Measurements from ENCODE around the gene OPCML.

Gene OPCML

DNA sequence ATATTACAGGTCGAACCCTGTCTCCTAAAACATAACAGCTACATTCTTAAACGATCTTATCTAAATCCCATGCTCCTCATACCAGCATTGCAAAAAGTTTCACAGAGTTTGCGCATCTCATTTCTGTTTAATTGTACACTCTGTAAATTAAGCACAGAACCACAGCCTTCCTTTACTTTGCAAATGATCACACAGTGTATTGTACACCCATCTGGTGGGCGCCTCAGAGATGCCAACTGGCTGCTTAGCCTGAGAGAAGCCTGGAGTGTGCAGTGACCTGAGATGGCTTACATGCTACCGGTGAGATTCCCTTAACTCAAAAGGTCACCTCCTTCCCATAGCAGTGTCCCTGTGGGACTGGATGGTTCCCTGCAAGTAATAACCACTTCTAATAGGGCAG, 1077.3 kb downstream of the OPCML start:
- DNase-seq: no peak

DNA sequence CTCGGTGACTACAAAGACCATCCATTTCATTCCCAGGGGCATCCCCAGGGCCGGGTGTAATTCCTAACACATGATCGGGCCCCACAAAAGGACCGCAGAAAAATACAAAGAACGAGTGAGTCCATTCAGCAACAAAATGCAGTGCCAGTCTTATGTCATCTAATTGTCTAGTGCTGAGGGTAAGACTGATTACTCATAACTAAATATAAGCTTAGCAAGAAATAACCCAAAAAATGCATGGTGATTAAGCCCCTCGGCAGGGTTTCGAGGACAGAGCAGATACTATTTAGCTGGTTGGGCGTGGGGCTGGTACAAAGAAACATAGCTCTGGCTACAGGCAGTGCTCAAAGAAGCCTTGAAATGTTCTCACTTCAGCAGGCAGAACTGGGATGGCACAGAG, 1078.9 kb downstream of the OPCML start:
- peak; percentile 93 for DNase-seq

DNA sequence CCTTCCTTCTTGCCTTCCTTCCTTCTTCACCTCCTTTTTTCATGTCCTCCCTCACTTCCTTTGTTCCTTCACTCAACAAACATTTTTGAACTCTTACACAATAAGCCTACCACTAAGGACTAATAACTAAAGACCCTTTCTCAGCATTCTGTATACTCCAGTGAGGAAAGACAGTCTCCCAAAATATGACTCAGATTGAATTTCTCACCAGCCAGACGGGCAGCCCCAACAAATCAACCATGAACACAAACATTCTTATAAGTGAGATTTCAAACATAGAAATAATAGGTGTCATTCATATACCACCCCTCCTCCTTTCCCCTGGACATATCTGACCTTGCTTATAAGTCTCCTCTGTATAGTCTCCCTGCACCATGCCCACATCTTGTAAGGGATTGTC, 1079.7 kb downstream of the OPCML start:
- DNase-seq: peak; percentile 36

DNA sequence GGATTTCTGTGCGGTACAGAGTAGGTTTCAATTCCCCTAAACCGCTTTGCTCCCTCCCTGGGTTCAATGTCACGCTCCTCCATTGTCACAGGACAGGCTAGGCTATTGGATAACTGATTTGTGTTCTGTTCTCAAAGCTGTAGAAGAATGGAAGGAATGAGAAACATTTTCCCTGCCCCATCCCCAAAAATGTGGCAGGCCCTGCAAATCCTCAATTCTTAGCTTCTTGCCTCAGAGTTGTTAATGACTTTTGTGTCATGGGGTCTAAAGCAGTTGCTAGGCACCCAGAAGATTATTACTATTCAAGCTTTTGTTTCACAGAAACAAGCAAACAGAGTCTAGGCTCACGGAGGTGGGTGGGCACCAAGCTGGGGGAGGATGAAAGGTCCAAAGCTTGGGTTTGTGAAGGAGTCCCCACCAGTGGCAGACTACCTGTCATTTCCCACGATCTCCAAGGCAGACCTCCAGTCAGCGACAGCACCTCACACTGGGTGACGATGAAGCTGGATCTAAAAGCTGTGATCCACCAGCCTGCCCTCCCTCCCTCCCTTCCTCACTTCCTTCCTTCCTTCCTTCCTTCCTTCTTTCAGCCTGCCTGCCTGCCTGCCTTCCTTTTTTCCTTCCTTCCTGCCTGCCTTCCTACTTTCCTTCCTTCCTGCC, 1080.2 kb downstream of the OPCML start:
- peak; percentile 25 for DNase-seq

DNA sequence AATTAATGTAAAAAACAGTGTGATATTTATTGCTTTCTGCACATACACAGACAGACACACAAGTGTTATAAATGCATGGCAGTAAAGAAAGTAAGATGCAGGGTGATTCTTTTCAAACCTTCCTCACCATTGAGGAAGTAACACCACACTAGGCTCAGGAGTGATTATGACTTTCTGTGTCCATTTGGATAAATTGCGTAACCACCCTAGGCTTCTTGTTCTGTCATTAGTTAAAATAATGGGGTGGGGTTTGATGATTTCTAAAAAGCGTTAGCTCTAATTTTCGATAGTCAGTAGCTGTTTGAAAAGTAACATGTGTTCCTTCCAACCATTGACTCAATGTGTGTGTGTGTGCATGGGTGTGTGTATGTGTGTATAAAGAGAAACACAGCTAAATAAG, 1081.7 kb downstream of the OPCML start:
- DNase-seq: no peak

DNA sequence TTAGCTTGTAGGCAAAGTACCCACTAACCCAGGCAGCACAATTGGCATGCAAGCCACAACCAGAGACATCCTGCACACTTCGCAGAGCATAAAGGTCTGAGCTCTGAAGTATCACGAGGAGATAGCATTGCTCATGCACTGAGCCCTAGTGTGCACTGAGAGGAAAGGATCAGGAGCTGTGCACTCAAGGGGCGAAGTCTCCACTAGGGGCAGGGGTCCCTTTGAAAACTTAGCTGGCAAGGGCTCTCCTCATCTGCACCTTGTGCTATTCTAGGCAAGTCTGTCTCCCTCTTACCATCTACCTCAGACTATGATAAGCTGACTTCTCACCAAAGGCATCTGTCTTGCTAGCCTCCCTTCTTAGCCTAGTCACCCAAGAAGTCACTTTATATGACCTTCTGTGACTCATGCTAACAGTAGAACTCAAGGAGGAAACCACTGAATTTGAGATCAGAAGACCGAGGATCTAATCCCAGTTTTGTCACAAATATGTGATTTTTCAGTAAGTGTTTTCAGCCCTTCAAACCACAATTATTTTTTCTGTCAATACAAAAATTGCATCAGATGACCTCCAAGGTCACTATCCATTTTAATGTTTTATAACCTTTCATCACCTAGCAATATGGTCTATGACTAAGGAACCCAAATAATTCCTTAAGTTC, 1083.8 kb downstream of the OPCML start:
- peak; percentile 92 for DNase-seq

DNA sequence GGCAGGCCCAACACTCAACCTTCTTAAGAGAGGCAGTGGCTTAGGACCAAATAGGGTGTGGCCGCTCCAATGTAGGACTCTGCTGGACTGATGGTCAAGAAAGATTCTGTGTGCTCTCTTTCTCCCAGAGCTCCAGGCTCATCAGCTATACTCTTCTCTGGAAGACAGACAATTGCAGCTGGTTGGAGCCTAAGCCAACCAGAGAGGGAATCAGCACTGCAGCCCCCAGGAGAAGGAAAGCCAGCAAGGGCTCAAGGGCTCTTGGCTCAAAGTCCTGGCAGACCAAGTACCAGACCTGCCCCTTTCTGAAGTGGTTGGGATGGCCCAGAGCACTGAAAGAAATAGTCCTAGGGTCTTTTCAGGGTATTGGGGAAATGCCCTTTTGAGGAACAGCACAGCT, 1084.5 kb downstream of the OPCML start:
- no peak for DNase-seq

DNA sequence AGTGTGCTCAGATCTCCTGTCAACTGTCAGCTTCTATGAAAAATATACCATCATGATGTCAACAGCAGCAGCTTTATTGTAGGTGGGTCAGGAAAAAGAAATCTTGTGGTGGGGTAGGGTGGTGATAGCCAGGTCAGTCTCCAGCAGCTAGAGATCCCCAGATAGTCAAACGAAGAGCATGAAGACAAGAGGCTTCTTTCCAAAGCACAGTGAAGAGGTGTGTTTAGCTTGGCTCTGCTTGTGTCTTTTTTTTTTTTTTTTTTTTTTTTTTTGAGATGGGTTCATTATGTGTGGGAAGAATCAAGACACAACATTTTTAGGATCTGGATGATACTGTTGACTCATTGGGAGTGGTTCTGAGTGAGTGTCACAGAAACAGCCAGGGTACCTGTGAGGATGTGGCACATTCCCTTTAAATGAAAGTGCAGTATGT, 1086.4 kb downstream of the OPCML start:
- DNase-seq: peak; percentile 72

DNA sequence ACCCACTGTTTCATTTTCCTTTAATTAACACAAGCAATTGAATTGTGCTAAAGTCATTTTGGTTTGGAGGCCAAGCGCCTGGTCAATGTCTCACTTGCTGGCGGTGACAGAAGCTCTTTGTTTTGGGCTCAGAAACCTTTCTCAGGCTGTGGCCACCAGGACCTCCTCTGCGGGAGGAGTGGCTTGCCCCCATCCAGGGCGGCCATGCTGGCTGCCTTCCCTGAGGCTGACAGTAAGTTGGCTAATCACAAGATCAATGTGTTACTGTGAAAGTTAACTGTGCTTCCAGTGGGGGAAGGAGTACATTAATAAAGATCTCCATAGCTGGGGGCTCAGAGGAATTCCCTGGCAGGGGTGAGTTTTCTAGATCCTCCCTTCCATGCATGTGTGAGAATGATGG, 1087.4 kb downstream of the OPCML start:
- DNase-seq: no peak

DNA sequence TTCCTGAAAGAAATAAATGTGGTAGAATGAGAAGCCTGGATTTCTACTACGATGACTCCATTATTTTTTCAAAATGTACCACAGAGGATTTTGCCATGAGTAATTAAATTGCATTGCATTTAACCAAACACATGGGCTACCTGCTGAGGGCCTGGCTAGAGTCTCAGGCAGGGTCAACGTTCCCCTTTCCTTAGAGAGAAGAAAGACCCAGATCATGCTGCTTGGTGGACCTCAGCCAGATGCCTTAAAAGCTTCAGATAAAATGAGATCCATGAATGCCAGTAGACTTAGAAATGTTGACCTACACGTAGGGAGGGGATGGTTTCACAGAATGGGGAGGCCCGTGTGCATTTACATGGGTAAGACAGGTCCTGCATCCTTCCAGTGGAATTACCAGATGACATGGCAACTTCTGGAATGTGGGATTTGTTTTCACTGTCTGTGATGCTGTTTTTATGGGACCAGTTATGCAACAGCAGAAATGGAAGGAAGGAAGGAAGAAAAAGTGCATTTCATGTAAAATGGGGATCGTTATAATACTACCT, 1092.5 kb downstream of the OPCML start:
- peak; percentile 86 for DNase-seq

DNA sequence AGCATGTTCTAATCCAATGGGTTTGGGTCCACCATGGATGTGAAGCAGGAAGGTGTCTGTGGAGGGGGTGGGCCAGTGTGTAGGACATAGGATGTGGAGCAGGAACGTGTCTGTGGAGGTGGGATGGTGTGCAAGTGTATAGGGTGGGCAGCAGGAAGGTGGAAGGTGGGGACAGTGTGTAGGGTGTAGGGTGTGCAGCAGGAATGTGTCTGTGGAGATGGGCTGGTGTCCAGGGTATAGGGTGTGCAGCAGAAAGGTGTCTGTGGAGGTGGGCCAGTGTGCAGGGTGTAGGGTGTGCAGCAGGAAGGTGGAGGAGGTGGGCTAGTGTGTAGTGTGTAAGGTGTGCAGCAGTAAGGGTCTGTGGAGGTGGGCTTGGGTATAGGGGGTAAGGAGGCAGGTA, 1093.9 kb downstream of the OPCML start:
- no peak for DNase-seq

DNA sequence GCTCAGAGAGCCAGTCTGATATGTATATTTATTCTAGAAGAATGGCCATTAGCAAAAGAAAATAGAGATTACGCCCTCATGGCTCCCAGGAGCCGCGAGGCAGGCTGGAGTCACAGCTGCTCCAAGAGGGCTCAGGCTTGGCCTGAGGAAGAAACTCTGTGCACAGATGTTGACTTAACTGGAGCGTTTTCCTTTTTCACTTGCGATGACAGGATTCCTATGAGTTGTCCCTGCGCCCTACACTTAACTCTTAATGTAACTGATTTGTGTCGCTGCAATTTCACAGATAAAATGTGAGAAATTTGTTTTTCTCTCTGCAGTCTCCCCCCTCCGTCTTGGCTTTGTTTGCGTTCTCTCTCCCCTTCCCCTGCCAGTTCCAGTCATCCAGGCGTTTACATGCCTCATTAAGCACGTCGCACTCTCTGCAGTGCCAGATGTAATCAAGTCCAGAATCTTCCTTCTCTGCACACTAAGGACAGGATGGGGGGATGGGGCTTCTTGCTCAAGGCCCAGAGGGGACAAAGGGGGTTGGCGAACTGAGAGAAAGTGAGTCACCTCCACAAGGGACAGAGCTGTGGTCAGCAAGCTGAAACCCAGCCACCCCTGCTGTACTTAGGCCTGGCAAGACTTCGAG, 1101.8 kb downstream of the OPCML start:
- DNase-seq: peak; percentile 69

DNA sequence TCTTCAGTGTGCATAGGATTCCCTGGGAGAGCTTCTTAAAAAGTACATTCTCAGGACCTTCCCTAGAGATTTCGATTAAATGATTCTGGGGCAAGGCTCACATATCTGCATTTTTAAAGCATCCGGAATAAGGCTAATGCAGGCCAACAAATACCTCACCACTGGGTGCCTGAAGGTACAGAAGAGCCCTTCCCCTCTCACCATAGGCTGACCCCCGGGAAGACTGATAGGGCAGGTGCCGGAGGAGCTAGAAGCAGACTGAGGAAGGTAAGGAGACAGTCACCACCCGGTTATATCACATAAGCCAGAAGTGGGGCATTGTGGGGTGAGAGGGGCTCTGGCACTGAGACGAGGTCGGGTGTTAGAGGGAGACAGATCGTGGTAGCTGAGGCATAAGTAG, 1102.6 kb downstream of the OPCML start:
- DNase-seq: no peak

DNA sequence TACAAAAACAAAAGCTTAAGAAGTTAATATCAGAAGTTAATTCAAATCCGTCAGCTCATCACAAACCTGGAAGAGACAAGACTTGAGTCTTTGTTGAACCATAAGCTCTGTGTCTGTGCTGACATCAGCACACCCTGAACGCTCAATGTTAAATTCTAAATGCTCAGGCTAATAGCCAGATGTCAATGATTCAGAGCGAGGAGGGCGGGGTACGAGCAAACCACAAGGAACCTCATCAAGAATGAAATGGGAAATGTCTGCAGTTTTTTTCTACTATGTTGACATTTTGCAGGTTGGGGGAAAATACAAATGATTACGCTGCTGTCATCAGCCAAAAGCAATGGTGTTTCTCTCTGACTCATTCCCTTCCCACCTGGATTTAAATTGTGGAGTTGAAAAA, 1104.7 kb downstream of the OPCML start:
- DNase-seq: peak; percentile 80

DNA sequence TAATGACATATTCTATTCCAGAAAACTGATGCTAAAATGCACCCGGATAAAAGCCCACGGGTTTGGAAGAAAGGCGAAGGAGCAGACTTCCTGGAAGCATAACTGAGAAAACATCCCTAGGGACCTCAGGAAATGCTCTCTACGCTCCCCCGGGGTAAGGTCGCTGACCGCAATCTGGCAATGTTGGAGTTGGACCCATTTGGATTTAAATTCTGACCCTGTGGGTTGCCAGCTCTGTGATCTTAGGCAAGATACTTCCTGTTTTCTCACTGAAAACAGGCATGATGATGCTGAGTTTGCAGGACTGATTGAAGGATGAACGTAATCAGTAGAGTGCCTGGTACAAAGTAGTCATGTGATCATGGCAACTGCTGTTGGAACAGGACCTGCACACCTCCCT, 1107.9 kb downstream of the OPCML start:
- DNase-seq: no peak

DNA sequence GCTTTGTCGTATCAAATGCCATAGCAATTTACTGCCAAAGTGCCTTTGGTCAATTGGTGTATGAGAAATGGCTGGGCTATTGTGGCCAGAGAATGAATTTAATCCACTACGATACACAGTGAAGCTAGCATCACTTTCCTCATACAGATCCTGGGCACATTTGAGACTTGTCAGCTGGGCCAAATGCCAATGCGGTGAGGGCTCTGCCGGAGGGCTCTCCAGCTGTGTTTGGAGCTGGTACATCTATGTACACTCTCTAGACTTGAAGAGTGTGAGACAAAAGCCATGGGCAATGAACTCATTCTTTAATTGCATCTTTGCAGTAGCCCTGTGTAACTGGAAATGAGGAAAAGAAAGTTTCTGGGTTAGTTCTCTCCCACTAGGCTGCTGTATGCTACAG, 1109.0 kb downstream of the OPCML start:
- no peak for DNase-seq

DNA sequence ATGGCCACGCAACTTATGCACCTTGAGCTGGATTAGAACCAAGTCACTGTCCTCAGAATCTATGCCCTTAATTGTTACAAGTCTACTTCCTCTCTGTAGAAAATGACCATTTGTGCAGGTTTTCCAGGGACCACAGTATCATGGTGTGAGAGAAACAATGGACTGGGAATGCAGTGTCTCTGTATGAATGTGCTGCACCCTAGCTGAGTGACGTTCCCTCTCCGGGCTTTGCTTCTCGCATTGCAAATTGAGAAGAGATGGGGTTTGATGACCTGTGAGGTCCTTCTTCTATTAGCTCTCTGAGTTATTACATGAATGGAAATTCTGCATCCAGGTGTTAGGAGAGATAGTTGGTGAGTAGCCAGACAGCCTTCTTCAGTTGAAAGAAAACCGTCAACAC, 1109.6 kb downstream of the OPCML start:
- no peak for DNase-seq

DNA sequence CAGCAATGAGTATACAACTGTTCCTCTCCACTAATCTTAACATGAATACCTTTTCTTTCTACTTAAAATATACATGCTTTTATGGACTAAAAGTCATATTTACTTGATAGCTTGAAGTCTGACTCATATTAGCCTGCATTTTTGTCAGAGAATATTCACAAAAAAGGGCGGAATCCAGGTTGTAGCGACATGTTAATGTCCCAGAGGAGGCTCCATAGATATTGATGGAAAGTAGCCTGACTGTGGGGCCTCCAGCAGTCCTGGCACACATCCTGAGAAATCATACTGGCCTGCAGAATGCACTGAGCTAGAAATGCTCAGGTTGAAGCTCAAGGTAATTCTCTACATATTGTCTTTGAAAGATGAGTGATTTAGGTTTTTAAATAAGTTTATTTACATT, 1110.7 kb downstream of the OPCML start:
- no peak for DNase-seq

DNA sequence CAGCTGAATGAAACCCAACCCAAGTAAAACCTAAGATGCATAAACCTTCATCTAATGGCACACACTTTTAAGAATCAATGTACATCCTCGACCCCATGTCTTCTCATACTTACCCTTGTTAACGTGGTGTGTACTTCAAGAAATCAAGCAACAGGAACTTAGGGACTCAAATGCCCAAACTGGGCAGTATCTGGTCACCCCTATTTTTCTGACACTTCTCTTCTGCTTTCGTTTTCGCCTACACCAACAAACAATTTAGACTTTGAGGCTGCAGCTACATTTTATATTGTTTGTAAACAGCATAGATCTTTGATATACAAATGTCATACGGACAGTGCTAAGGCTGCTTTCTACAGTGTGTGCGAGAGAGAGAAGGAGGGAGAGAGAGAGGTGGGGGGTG, 1117.8 kb downstream of the OPCML start:
- no peak for DNase-seq

DNA sequence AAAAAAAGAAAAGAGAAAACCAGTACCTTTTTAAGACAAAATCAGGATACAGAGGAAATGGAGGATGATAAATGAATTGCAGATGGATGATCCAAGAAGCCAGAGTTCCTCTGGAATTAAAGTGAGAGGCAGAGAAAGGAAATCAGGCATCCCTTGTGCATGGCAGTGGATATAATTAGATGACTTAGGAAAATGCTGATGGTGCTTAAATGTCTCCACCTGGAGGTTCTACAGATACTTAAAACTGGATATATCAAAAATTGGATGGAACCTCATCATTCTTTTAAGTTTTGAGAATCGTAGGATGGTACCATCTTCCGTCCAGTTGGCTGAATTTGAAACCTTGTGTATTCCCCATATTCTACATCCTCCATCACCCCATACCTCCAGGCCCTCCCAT, 1121.9 kb downstream of the OPCML start:
- DNase-seq: no peak

DNA sequence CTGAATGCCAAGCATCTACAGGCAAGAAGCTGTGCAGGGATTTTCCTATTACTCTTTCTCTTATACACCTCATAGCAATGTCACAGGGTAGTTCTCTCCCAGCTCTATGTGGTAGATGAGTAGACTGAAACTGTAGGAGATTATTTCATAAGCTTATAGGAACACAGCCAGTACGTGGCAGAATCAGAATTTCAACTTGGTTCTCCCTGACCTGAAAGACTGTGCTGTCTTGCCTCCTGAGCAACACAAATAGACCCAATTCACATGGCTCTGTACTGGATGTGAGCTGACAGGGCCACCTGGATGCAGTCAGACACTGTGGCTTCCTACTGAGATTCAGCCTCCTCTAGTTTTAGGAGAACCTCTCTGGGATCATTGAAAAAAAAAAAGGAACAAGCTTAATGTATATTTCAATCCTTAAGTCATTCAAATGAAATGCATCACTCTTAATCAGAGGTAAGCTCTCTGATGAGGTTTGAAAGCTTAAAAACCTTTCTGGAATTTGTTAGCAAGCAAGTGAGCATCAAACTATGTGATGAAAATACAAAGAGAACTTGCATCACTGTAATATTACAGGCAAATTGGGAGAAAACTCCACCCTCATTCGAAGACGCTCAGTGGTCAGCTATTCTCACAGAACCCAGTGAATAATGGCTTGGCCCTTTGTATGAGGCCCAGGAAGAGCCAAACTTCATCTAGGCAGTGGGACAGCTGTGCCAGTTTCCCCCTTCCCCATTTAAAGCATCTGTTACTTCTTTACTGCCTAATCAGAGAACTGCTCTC, 1122.5 kb downstream of the OPCML start:
- DNase-seq: peak; percentile 35

DNA sequence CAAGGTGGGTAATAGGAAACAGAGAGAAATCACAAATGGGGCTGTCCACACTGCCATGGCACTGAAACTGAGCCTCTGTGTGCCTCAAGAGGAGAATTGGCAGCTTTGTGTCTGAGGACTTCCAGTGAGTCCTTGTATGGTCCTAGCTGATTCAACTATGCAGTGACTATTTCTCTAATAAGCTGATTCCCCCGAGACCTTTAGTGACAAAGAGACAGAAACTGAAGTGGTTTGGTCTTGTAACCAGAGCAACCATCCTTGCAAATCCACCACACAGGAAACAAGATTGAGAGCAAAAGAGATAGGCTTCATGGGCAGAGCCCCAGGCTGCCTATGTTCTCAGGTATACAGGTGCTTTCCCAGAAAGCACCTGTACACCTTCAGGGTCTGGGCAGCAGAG, 1123.4 kb downstream of the OPCML start:
- DNase-seq: peak; percentile 63

DNA sequence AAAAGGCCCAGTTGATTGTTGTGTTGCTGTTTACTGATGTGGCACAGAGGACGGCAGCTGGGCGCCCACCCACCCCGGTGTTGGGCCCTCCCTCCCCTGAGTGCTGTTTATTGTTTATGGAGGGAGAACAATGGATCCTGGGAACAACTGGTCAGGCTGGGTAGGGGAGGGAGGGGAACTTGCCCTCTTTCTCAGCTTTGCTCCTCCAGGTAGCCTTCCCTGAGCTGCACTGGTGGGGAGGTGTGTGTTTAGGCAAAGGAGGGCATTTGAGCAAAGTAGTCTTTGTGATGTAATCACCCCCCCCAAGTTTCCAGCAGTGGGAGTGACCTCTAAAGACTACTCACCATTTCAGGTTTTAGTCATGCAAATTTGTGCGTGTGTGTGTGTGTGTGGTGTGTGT, 1126.6 kb downstream of the OPCML start:
- DNase-seq: peak; percentile 4

Measured in fibroblast of skin of back (primary cell).